Neural cell (in vitro differentiated cells): ENCODE data around the gene MRPL9.
A peak's percentile ranks its signal among the peaks of the same experiment; 100 is the strongest.

ENCODE experiments used
- EZH2 ChIP-seq: fragments of 200-600, 300-800 bp; shearing (Covaris generic), sonication (generic); IDR thresholded peaks from 2 replicates; pipeline ENCODE4 v1.6.1; 2014; ENCODE audit warnings: antibody characterized with exemption, low read length, borderline replicate concordance, mild to moderate bottlenecking; ENCODE audit not compliant: insufficient read depth, poor library complexity, severe bottlenecking
- POLR2AphosphoS5 ChIP-seq: IDR thresholded peaks from 2 replicates; pipeline ENCODE4 v1.6.1; 2012
- RAD21 ChIP-seq: fragments of 450-650 bp; conservative IDR thresholded peaks from 2 replicates; pipeline ENCODE4 v1.6.1; 2014; ENCODE audit warnings: antibody characterized with exemption, mild to moderate bottlenecking, moderate library complexity
- TAF1 ChIP-seq: IDR thresholded peaks from 2 replicates; pipeline ENCODE4 v1.6.1; 2012; ENCODE audit warnings: low read depth
- TF ChIP-seq, protein P1 (sequence below): fragments of 450-650 bp; IDR thresholded peaks from 2 replicates; pipeline ENCODE4 v1.5.1; 2014; ENCODE audit warnings: antibody characterized with exemption, mild to moderate bottlenecking, moderate library complexity; ENCODE audit not compliant: poor library complexity, severe bottlenecking

DNA sequence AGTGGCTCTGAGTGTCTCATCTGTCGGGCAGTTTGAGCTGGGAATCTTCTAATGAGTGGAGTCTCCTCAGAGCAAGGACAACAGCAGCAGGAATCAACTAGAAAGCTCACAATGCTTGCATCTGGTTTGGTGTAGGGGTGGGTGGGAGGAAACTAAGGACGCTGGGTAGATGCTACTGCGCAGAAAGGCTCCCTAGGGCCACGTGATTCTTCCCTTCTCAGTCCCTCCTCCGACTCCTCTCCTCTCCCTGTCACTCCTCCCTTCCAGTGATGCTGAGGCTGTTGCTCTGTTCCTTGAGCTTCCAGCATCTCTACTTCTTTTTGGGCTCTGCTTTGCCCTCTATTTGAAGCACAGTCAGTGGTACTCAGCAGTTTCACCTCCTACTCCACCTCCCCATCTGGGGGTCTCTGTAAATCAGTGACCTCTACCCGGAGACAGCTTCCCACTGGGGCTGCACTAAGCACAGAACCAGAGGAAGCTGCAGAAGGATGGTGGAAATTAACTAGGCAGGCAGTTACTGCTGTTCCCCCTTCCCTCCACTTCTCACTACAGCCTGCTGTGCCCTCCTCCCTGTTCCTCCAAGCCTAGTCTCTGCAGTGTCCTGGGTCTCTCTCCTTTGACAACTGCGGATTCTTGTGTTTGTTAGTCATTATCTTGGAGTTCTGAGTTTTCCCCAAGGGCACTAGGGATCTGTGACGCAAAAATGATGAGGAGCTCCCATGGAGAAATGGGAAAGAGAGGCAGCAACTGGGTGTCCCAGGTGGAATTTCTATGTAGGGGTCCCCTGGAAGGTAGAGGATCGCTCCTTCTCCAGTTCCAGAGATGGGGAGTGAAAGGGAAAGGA lies 36.1 kb upstream of the MRPL9 start:
- TF ChIP-seq, protein P1, sequence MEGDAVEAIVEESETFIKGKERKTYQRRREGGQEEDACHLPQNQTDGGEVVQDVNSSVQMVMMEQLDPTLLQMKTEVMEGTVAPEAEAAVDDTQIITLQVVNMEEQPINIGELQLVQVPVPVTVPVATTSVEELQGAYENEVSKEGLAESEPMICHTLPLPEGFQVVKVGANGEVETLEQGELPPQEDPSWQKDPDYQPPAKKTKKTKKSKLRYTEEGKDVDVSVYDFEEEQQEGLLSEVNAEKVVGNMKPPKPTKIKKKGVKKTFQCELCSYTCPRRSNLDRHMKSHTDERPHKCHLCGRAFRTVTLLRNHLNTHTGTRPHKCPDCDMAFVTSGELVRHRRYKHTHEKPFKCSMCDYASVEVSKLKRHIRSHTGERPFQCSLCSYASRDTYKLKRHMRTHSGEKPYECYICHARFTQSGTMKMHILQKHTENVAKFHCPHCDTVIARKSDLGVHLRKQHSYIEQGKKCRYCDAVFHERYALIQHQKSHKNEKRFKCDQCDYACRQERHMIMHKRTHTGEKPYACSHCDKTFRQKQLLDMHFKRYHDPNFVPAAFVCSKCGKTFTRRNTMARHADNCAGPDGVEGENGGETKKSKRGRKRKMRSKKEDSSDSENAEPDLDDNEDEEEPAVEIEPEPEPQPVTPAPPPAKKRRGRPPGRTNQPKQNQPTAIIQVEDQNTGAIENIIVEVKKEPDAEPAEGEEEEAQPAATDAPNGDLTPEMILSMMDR: no peak
- TF ChIP-seq EZH2: no peak
- TF ChIP-seq TAF1: no peak
- peak; percentile 53 for TF ChIP-seq POLR2AphosphoS5
- TF ChIP-seq RAD21: no peak
